ENCODE measurements around the gene EFNA1.

DNA sequence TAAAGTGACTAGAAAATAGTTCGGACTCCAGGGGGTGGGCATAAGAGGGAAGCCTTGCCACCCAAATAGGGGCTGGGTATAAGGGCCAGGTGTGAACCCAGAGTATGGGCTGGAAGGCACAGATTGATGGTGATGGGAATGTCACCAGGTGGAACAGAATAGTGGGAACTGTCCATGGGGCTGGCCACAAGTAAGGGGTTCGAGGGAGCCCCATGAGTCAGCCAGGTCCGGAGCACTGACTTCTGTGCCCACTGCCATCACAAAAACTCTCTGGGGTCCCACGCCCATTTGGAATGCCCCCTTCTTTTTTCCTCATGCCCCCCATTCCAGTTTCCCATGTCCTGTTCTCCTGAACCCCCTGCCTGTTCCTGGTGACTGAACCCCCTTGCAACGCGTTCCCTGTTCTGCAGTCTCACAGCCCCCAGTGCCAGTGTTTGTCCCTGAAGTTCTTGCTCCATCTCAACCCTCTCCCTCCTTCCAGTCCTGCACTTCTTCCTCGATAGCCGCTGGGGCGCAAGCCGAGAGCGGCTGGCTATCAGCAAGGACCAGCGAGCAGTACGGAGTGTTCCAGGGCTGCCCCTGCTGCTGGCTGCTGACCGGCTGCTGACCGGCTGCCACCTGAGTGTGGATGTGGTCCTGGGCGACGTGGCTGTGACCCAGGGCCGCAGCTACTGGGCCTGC, 53.8 kb downstream of the EFNA1 start:
- TF ChIP-seq, protein P1, sequence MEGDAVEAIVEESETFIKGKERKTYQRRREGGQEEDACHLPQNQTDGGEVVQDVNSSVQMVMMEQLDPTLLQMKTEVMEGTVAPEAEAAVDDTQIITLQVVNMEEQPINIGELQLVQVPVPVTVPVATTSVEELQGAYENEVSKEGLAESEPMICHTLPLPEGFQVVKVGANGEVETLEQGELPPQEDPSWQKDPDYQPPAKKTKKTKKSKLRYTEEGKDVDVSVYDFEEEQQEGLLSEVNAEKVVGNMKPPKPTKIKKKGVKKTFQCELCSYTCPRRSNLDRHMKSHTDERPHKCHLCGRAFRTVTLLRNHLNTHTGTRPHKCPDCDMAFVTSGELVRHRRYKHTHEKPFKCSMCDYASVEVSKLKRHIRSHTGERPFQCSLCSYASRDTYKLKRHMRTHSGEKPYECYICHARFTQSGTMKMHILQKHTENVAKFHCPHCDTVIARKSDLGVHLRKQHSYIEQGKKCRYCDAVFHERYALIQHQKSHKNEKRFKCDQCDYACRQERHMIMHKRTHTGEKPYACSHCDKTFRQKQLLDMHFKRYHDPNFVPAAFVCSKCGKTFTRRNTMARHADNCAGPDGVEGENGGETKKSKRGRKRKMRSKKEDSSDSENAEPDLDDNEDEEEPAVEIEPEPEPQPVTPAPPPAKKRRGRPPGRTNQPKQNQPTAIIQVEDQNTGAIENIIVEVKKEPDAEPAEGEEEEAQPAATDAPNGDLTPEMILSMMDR (IDR thresholded peaks at IDR 0.05) = no peak
- TF ChIP-seq EP300 (IDR thresholded peaks at IDR 0.05) (no peak), POLR2A (IDR thresholded peaks at IDR 0.05) (no peak)
